Fibroblast of mammary gland (primary cell): Measurements from ENCODE around the gene CCND2.

Source experiments
- DNase-seq: peaks from one replicate; pipeline ENCODE4 v3.0.0-alpha.2; 2010; ENCODE audit warnings: low read depth
- H3K4me3 ChIP-seq: 2 replicates; pipeline ENCODE4 v1.5.1; 2011; ENCODE audit warnings: low read depth, mild to moderate bottlenecking, low read length, moderate library complexity; ENCODE audit not compliant: control insufficient read depth
- CTCF ChIP-seq: conservative IDR thresholded peaks from 2 replicates; pipeline ENCODE4 v1.5.1; 2011; ENCODE audit warnings: low read depth, low read length, inconsistent platforms; ENCODE audit not compliant: control insufficient read depth, insufficient read depth

The CCND2 gene

GRCh38 chr12:4271717-4272423 is 1.7 kb upstream of the CCND2 start:
- H3K4me3 ChIP-seq: peak overlapping the region; percentile 21
- TF ChIP-seq CTCF: no peak
- DNase-seq: peak; percentile 55

GRCh38 chr12:4272424-4273272 is 914 bp upstream of the CCND2 start:
- H3K4me3 ChIP-seq: no peak overlapping the region

GRCh38 chr12:4273273-4273651 is 300 bp upstream of the CCND2 start:
- no peak overlapping the region for H3K4me3 ChIP-seq
- no peak for TF ChIP-seq CTCF
- no peak for DNase-seq

More at GRCh38 chr12:4272424-4273272, 914 bp upstream of the CCND2 start:
- TF ChIP-seq CTCF: no peak
- DNase-seq: peak; percentile 30

GRCh38 chr12:4274396-4275015 is 944 bp downstream of the CCND2 start:
- H3K4me3 ChIP-seq: peak overlapping the region; percentile 66
- DNase-seq: no peak
- TF ChIP-seq CTCF: no peak

- DNase-seq: peak; percentile 35
- no peak for TF ChIP-seq CTCF
- peak overlapping the region; percentile 66 for H3K4me3 ChIP-seq
Observed at GRCh38 chr12:4275016-4275869, 1.7 kb downstream of the CCND2 start.

- TF ChIP-seq CTCF: no peak
- DNase-seq: no peak
- H3K4me3 ChIP-seq: peak overlapping the region; percentile 66
Observed at GRCh38 chr12:4275870-4276301, 2.3 kb downstream of the CCND2 start.
